GM23248 (cell line): Measurements from ENCODE around the gene ZNF396.

Experiments
- EZH2 ChIP-seq: fragments of 200-600 bp; sonication (generic); IDR thresholded peaks from 2 replicates; pipeline ENCODE4 v1.6.1; 2018; ENCODE audit warnings: antibody characterized with exemption, mild to moderate bottlenecking; ENCODE audit not compliant: insufficient read depth, poor library complexity, severe bottlenecking
- EZH2phosphoT487 ChIP-seq: fragments of 200-600 bp; sonication (generic); IDR thresholded peaks from 2 replicates; pipeline ENCODE4 v1.6.1; 2018; ENCODE audit warnings: antibody characterized with exemption, moderate library complexity, mild to moderate bottlenecking, low read depth; ENCODE audit not compliant: insufficient read depth

DNA sequence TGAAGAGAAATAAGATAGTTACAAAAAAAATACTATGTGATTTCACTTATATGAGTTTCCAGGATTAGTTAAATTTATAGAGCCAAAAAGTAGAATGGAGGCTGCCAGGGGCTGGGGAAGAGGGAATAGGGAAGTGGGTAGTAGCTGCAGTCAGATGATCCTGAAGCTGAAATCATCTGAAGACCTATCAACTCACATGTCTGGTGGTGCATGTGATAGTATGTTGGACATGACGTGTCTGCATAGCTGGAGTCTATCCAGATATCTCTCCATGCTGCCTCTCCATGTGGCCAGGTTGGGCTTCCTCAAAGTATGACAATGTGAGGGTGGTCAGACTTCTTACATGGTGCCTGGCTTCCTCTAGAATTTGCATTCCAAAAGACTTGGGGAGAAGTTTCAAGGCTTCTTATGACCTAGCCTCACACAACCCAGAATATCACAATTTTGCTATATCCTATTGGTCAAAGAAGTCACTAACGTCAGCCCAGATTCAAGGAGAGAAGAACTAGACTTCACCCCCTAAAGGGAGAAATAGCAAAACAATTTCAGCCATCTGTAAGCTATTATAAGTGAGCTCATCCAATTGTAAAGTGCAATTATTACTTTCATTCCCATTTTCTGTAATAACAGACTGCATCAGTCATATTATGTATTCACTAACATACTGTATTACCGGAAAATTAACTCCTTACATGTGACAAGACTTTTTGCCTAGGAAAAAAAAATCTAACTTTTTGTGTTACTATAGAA, 14.0 kb upstream of the ZNF396 start:
- TF ChIP-seq EZH2 = no peak
- no peak for TF ChIP-seq EZH2phosphoT487
